ENCODE measurements around the gene ADO. TPM values are rescaled to one million over a fixed set of nuclear protein-coding genes. Genes with fewer than 3 reads are reported as not detected.

The ADO gene
- total and polyA plus RNA-seq, 10 of the 15 experiments (the other 5 are each of a cell fraction or from before 2014, with no cell fraction given) = 4.3 to 44.6 (median 18.7) TPM

DNA sequence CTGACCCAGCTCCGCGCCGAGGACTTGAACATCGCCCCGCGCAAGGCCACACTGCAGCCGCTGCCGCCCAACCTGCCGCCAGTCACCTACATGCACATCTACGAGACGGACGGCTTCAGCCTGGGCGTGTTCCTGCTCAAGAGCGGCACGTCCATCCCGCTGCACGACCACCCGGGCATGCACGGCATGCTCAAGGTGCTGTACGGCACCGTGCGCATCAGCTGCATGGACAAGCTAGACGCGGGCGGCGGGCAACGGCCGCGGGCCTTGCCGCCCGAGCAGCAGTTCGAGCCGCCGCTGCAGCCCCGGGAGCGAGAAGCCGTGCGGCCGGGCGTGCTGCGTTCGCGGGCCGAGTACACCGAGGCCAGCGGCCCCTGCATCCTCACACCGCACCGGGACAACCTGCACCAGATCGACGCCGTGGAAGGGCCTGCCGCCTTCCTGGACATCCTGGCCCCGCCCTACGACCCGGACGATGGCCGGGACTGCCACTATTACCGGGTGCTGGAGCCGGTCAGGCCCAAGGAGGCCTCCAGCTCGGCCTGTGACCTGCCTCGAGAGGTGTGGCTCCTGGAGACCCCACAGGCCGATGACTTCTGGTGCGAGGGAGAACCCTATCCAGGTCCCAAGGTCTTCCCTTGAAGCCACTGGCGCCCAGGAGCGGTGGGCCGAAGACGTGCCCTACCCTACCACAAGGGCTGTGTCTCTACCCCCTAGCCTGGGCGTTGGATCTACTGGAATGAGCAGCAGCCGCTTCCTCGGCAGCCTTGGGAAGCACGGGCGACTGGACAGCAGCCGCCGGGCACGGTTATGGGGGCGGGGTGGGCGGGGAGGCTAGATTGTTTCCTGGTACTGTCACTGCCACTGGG lies 945 bp downstream of the ADO start (continued):
- TF ChIP-seq, protein P1, sequence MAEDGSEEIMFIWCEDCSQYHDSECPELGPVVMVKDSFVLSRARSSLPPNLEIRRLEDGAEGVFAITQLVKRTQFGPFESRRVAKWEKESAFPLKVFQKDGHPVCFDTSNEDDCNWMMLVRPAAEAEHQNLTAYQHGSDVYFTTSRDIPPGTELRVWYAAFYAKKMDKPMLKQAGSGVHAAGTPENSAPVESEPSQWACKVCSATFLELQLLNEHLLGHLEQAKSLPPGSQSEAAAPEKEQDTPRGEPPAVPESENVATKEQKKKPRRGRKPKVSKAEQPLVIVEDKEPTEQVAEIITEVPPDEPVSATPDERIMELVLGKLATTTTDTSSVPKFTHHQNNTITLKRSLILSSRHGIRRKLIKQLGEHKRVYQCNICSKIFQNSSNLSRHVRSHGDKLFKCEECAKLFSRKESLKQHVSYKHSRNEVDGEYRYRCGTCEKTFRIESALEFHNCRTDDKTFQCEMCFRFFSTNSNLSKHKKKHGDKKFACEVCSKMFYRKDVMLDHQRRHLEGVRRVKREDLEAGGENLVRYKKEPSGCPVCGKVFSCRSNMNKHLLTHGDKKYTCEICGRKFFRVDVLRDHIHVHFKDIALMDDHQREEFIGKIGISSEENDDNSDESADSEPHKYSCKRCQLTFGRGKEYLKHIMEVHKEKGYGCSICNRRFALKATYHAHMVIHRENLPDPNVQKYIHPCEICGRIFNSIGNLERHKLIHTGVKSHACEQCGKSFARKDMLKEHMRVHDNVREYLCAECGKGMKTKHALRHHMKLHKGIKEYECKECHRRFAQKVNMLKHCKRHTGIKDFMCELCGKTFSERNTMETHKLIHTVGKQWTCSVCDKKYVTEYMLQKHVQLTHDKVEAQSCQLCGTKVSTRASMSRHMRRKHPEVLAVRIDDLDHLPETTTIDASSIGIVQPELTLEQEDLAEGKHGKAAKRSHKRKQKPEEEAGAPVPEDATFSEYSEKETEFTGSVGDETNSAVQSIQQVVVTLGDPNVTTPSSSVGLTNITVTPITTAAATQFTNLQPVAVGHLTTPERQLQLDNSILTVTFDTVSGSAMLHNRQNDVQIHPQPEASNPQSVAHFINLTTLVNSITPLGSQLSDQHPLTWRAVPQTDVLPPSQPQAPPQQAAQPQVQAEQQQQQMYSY (CRISPR knock-in tag; IDR thresholded peaks at IDR 0.05) = no peak
- TF ChIP-seq JUND (IDR thresholded peaks at IDR 0.05; ENCODE audit: low read depth, low read length) (no peak), NFXL1 (IDR thresholded peaks at IDR 0.05; ENCODE audit: borderline replicate concordance) (0 out of 2 replicates have a peak, but pooled peaks have one; percentile 35), ESRRA (IDR thresholded peaks at IDR 0.05; ENCODE audit: low read length) (no peak)

DNA sequence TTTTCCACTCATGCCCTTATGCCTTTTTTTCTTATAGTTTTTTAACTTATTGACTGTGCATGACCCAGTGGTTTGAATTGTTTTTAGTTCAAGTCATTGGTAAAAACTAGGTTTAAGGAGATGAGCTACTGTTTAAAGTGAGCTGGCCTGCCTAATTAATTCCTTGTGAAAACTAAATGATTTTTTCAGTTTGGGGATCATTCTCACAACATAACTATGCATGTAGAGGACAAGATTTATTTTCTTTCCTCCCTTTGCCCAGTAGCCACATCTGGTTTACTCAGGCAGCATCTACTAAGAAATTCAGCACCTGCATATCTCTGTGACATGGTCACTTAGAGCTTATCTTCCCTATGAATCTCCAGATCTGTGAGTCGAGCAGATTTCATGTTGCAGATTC lies 1.7 kb downstream of the ADO start:
- TSS peak; percentile 76 for BruUV-seq (replicated peaks)
- no peak for DNase-seq (ENCODE audit: low read depth, low spot score)
- intact Hi-C loops (cut with micrococcal nuclease; ENCODE audit: unreplicated experiment) = no loop called here
- Histone ChIP-seq H3K27me3 (replicated peaks in 1 of 2; ENCODE audit: control insufficient read depth in 2 of 2, insufficient read depth in 2 of 2, low read length in 1 of 2) (no peaks in the 10 kb centered on the region), H3K4me2 (ENCODE audit: control insufficient read depth, insufficient read depth) (peak overlapping the region; percentile 64), H2AFZ (ENCODE audit: control insufficient read depth, low read depth, low read length) (no peak overlapping the region), H3K4me1 (ENCODE audit: control insufficient read depth, insufficient read depth, low read length) (peaks cover 9% of the 10 kb centered on the region; the same call in 1 of the 2 replicates), H3K27ac (ENCODE audit: control insufficient read depth, insufficient read depth) (peak overlapping the region; percentile 23; the same call in 1 of the 2 replicates), H3K9me3 (replicated peaks; ENCODE audit: control insufficient read depth, insufficient read depth, low read length) (no peaks in the 10 kb centered on the region), H3K36me3 (ENCODE audit: control insufficient read depth in 2 of 2, insufficient read depth in 2 of 2, low read length in 1 of 2) (no peaks in the 10 kb centered on the region), H3K4me3 (peak overlapping the region; percentile 88), H3K9ac (ENCODE audit: control insufficient read depth, insufficient read depth, low read length) (peak overlapping the region; percentile 94), H4K20me1 (ENCODE audit: control insufficient read depth, insufficient read depth) (no peaks in the 10 kb centered on the region), H3K79me2 (ENCODE audit: control insufficient read depth, insufficient read depth, low read length) (peaks cover 42% of the 10 kb centered on the region)
- in situ Hi-C loops (cut with MboI) = no loop called here
- SMC1A ChIA-PET (ENCODE audit: uncharacterized antibody, unreplicated experiment) = interaction anchor here (0.8 to 8.7 kb wide), 22 partner anchors 10 to 369 kb away, joined by 3 to 82 read pairs (median 6); partner anchors contain the start of gene EGR2
- FAIRE-seq = no peak
- CTCF ChIA-PET = interaction anchor here (0.6 to 4.5 kb wide), 18 partner anchors 10 to 769 kb away, joined by 3 to 28 read pairs (median 4); partner anchors contain the start of gene EGR2
- no peak for ATAC-seq
- TF ChIP-seq NR2F1 (conservative IDR thresholded peaks at IDR 0.05) = no peak
- no peak for TF ChIP-seq FOXK2 (IDR thresholded peaks at IDR 0.05)
- TF ChIP-seq, protein P2, sequence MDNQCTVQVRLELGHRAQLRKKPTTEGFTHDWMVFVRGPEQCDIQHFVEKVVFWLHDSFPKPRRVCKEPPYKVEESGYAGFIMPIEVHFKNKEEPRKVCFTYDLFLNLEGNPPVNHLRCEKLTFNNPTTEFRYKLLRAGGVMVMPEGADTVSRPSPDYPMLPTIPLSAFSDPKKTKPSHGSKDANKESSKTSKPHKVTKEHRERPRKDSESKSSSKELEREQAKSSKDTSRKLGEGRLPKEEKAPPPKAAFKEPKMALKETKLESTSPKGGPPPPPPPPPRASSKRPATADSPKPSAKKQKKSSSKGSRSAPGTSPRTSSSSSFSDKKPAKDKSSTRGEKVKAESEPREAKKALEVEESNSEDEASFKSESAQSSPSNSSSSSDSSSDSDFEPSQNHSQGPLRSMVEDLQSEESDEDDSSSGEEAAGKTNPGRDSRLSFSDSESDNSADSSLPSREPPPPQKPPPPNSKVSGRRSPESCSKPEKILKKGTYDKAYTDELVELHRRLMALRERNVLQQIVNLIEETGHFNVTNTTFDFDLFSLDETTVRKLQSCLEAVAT (IDR thresholded peaks at IDR 0.05) = no peak
- no peak for TF ChIP-seq SIN3A (IDR thresholded peaks at IDR 0.05; ENCODE audit: low read depth, low read length)
- TF ChIP-seq KDM1A (IDR thresholded peaks at IDR 0.05; ENCODE audit: borderline replicate concordance) = no peak
- TF ChIP-seq, protein P3, sequence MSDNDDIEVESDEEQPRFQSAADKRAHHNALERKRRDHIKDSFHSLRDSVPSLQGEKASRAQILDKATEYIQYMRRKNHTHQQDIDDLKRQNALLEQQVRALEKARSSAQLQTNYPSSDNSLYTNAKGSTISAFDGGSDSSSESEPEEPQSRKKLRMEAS (IDR thresholded peaks at IDR 0.05; ENCODE audit: low read depth, low read length) = no peak
- TF ChIP-seq WRNIP1 (IDR thresholded peaks at IDR 0.05; ENCODE audit: borderline replicate concordance, low read depth, low read length) = no peak
- TF ChIP-seq NR2C1 (IDR thresholded peaks at IDR 0.05) = no peak
- TF ChIP-seq POLR2AphosphoS2 (IDR thresholded peaks at IDR 0.05; ENCODE audit: low read depth, low read length) = no peak
- no peak for TF ChIP-seq TARDBP (IDR thresholded peaks at IDR 0.05; ENCODE audit: borderline replicate concordance)
- no peak for TF ChIP-seq TBL1XR1 (IDR thresholded peaks at IDR 0.05; ENCODE audit: low read depth, low read length)
- RAD21 ChIA-PET (ENCODE audit: unreplicated experiment) = interaction anchor here (0.7 to 9.4 kb wide), 24 partner anchors 11 to 314 kb away, joined by 3 to 141 read pairs (median 5); partner anchors contain the start of gene EGR2
- whole genome bisulfite sequencing (ENCODE audit: insufficient coverage, insufficient replicate concordance, low lambda C conversion rate, missing lambda C conversion rate) = 50% methylated on average over 1 of the region's 1 CpG
- POLR2A ChIA-PET = interaction anchor here (0.9 to 3.7 kb wide), 11 partner anchors 10 to 151 kb away, joined by 3 to 46 read pairs (median 4); partner anchors contain the start of gene EGR2
